ENCODE data around the gene SLC22A14. TPM values are rescaled to one million over a fixed set of nuclear protein-coding genes. Genes with fewer than 3 reads are reported as not detected.

The SLC22A14 gene
- total and polyA plus RNA-seq, 5 experiments from 2014 or later = 0.22 TPM; not detected in 4

- no peak overlapping the region for H3K4me3 Mint-ChIP-seq
- peaks cover 0 to 4% (median 2%) of the 10 kb centered on the region in 3 donors for H3K36me3 Mint-ChIP-seq
- DNase-seq = no peak
- H3K27ac Mint-ChIP-seq = no peak overlapping the region
- no peaks in the 10 kb centered on the region for H3K9me3 Mint-ChIP-seq
- H3K27me3 Mint-ChIP-seq = peaks cover 0 to 2% (median 0%) of the 10 kb centered on the region in 5 donors
- peaks cover 7 to 13% (median 10%) of the 10 kb centered on the region in 4 donors for H3K4me1 Mint-ChIP-seq
- POLR2A ChIA-PET = no interaction called here
- no peak for ATAC-seq
Observed at GRCh38 chr3:38360345-38360744, 78.3 kb downstream of the SLC22A14 start.

GRCh38 chr3:38361496-38361895 is 79.4 kb downstream of the SLC22A14 start:
- no peaks in the 10 kb centered on the region for H3K9me3 Mint-ChIP-seq
- ATAC-seq (no peak), DNase-seq (no peak)
- H3K4me3 Mint-ChIP-seq = no peak overlapping the region
- POLR2A ChIA-PET = no interaction called here
- peaks cover 7 to 12% (median 10%) of the 10 kb centered on the region in 4 donors for H3K4me1 Mint-ChIP-seq
- H3K27me3 Mint-ChIP-seq = peaks cover 0 to 2% (median 0%) of the 10 kb centered on the region in 5 donors
- H3K36me3 Mint-ChIP-seq = peaks cover 0 to 4% (median 2%) of the 10 kb centered on the region in 3 donors
- no peak overlapping the region for H3K27ac Mint-ChIP-seq

- ATAC-seq = no peak
- POLR2A ChIA-PET = no interaction called here
- peaks cover 7 to 12% (median 10%) of the 10 kb centered on the region in 4 donors for H3K4me1 Mint-ChIP-seq
- peak overlapping the region in 1 of 10 donors; percentile 38 for H3K27ac Mint-ChIP-seq
- DNase-seq = no peak
- H3K27me3 Mint-ChIP-seq = peaks cover 0 to 2% (median 0%) of the 10 kb centered on the region in 5 donors
- H3K36me3 Mint-ChIP-seq = peaks cover 0 to 4% (median 2%) of the 10 kb centered on the region in 3 donors
- H3K4me3 Mint-ChIP-seq = no peak overlapping the region
- no peaks in the 10 kb centered on the region for H3K9me3 Mint-ChIP-seq
Observed at GRCh38 chr3:38362825-38363224, 80.7 kb downstream of the SLC22A14 start.

GRCh38 chr3:38364721-38365400 is 82.8 kb downstream of the SLC22A14 start:
- peaks cover 0 to 2% (median 0%) of the 10 kb centered on the region in 5 donors for H3K27me3 Mint-ChIP-seq
- no peak overlapping the region for H3K4me3 Mint-ChIP-seq
- peak overlapping the region in 1 of 10 donors; percentile 60 for H3K27ac Mint-ChIP-seq
- H3K9me3 Mint-ChIP-seq = peaks cover 0 to 6% (median 0%) of the 10 kb centered on the region in 9 donors
- H3K4me1 Mint-ChIP-seq = peaks cover 7 to 12% (median 10%) of the 10 kb centered on the region in 4 donors
- no peak for ATAC-seq
- DNase-seq = no peak
- POLR2A ChIA-PET = interaction anchor here (0.9 kb wide), 1 partner anchor 91 kb away, joined by 3 read pairs; no protein-coding TSS in a partner anchor
- H3K36me3 Mint-ChIP-seq = peaks cover 0 to 10% (median 4%) of the 10 kb centered on the region in 3 donors

DNA sequence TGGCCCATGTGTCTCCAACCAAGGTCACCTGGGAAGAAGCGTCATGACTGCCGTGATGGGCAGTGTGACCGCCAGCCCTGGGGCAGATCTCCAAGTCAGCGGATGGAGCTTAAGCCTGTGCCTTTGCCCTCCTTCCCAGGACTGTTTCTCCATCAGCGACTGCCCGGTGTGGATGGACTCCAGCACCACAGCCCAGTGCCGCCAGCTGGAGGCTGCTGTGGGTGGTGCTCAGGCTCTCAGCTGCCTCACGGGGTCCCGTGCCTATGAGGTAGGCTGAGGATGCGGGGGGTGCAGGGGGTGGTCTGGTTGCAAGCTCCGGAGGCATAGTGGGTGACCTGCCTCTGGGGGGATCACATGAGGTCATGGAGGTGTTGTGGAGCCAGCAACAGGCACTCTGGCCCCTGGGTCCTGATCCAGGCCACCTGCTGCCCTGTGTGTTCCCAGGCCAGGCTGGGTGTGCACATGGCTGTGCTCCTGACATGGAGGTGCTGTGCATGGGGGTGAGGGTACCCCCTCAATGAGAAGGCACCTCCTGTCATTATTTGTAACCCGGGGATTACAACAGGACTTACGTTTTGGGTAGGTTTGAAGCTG is 83.5 kb downstream of the SLC22A14 start:
- H3K9me3 Mint-ChIP-seq = peaks cover 0 to 6% (median 0%) of the 10 kb centered on the region in 9 donors
- ATAC-seq (no peak), DNase-seq (no peak)
- peaks cover 7 to 12% (median 10%) of the 10 kb centered on the region in 4 donors for H3K4me1 Mint-ChIP-seq
- POLR2A ChIA-PET = interaction anchor here (0.9 kb wide), 1 partner anchor 90 kb away, joined by 3 read pairs; no protein-coding TSS in a partner anchor
- peak overlapping the region in 1 of 10 donors; percentile 41 for H3K27ac Mint-ChIP-seq
- H3K36me3 Mint-ChIP-seq = peaks cover 0 to 10% (median 4%) of the 10 kb centered on the region in 3 donors
- H3K27me3 Mint-ChIP-seq = peaks cover 0 to 2% (median 0%) of the 10 kb centered on the region in 5 donors
- H3K4me3 Mint-ChIP-seq = no peak overlapping the region

GRCh38 chr3:38366082-38366481 is 84.0 kb downstream of the SLC22A14 start:
- POLR2A ChIA-PET = no interaction called here
- ATAC-seq = no peak
- H3K36me3 Mint-ChIP-seq = peaks cover 0 to 10% (median 4%) of the 10 kb centered on the region in 3 donors
- H3K4me3 Mint-ChIP-seq = no peak overlapping the region
- no peak for DNase-seq
- H3K27ac Mint-ChIP-seq = no peak overlapping the region
- peaks cover 0 to 2% (median 0%) of the 10 kb centered on the region in 5 donors for H3K27me3 Mint-ChIP-seq
- H3K9me3 Mint-ChIP-seq = peaks cover 0 to 6% (median 0%) of the 10 kb centered on the region in 9 donors
- peaks cover 7 to 12% (median 10%) of the 10 kb centered on the region in 4 donors for H3K4me1 Mint-ChIP-seq

- ATAC-seq (no peak), DNase-seq (no peak)
- POLR2A ChIA-PET = no interaction called here
- H3K36me3 Mint-ChIP-seq = peaks cover 0 to 10% (median 3%) of the 10 kb centered on the region in 3 donors
- H3K4me3 Mint-ChIP-seq = no peak overlapping the region
- peaks cover 8 to 13% (median 11%) of the 10 kb centered on the region in 4 donors for H3K4me1 Mint-ChIP-seq
- no peak overlapping the region for H3K27ac Mint-ChIP-seq
- peaks cover 0 to 6% (median 0%) of the 10 kb centered on the region in 9 donors for H3K9me3 Mint-ChIP-seq
- H3K27me3 Mint-ChIP-seq = peaks cover 0 to 2% (median 0%) of the 10 kb centered on the region in 5 donors
Observed at GRCh38 chr3:38367779-38368178, 85.7 kb downstream of the SLC22A14 start.

Other genes starting within 250 kb of the SLC22A14 start
- gene DLEC1, start 243.1 kb upstream of the SLC22A14 start, total RNA-seq = 1 to 10 TPM; 4.6 to 5.2 TPM
- under 1 TPM; 0.31 to 0.37 (median 0.35) TPM for gene DLEC1, start 243.1 kb upstream of the SLC22A14 start, polyA plus RNA-seq
- gene ACAA1, start 145.2 kb upstream of the SLC22A14 start, total RNA-seq = 10 to 100 TPM; 81.0 to 84.3 TPM
- 10 to 100 TPM; 53.5 to 64.8 (median 55.6) TPM for gene ACAA1, start 145.2 kb upstream of the SLC22A14 start, polyA plus RNA-seq
- gene MYD88, start 143.6 kb upstream of the SLC22A14 start, total RNA-seq = 10 to 100 TPM; 40.6 to 44.7 TPM
- gene MYD88, start 143.6 kb upstream of the SLC22A14 start, polyA plus RNA-seq = 10 to 100 TPM; 54.5 to 73.9 (median 71.8) TPM
- 10 to 100 TPM; 40.3 to 40.8 TPM for gene OXSR1, start 116.8 kb upstream of the SLC22A14 start, total RNA-seq
- gene OXSR1, start 116.8 kb upstream of the SLC22A14 start, polyA plus RNA-seq = 10 to 100 TPM; 12.9 to 14.0 (median 13.1) TPM
- 1 to 10 TPM; 1.0 TPM for gene SLC22A13, start 16.5 kb upstream of the SLC22A14 start, total RNA-seq
- gene SLC22A13, start 16.5 kb upstream of the SLC22A14 start, polyA plus RNA-seq = under 1 TPM in 1 of 3 donors, not detected in 2; 0.08 TPM
- gene XYLB, start 64.5 kb downstream of the SLC22A14 start, total RNA-seq = 1 to 10 TPM; 2.3 to 3.4 TPM
- under 1 TPM; 0.29 to 0.83 (median 0.77) TPM for gene XYLB, start 64.5 kb downstream of the SLC22A14 start, polyA plus RNA-seq
- gene ACVR2B, start 171.6 kb downstream of the SLC22A14 start, total RNA-seq = 10 to 100 TPM; 13.7 to 16.1 TPM
- gene ACVR2B, start 171.6 kb downstream of the SLC22A14 start, polyA plus RNA-seq = 1 to 10 TPM in 2 of 3 donors, under 1 TPM in 1; 0.69 to 1.9 (median 1.2) TPM
- 10 to 100 TPM; 32.7 to 33.5 TPM for gene EXOG, start 214.0 kb downstream of the SLC22A14 start, total RNA-seq
- gene EXOG, start 214.0 kb downstream of the SLC22A14 start, polyA plus RNA-seq = 1 to 10 TPM; 2.6 to 8.4 (median 6.3) TPM

Data from naive thymus-derived CD8-positive, alpha-beta T cell (primary cell).